LNCaP clone FGC (cell line): ENCODE results near the gene C8A.

Experiments
- DNase-seq: peaks from one replicate; pipeline ENCODE4 v3.0.0-alpha.2; 2011; ENCODE audit warnings: low read depth
- H3K4me3 ChIP-seq: 2 replicates; pipeline ENCODE4 v1.5.1; 2011; ENCODE audit warnings: mild to moderate bottlenecking, low read depth, low read length, control low read depth
- CTCF ChIP-seq: IDR thresholded peaks from 2 replicates; pipeline ENCODE4 v1.5.1; 2012; ENCODE audit warnings: mild to moderate bottlenecking; ENCODE audit not compliant: control insufficient read depth, insufficient read depth; ENCODE audit errors: extremely low read depth

Gene C8A

GRCh38 chr1:56965916-56966697 is 111.5 kb downstream of the C8A start, which contains the start of gene C8B:
TSS of gene C8B (minus strand) at chr1:56966015. CDS start at chr1:56965948, 67 bp downstream.
- H3K4me3 ChIP-seq, result no peak within 1 kb of the TSS
- DNase-seq, result no peak
- TF ChIP-seq CTCF, result no peak

GRCh38 chr1:56966698-56966999 is 112.1 kb downstream of the C8A start:
- no peak for TF ChIP-seq CTCF
- no peak for DNase-seq
- no peak overlapping the region for H3K4me3 ChIP-seq

GRCh38 chr1:56967355-56967754 is 112.8 kb downstream of the C8A start:
- TF ChIP-seq CTCF, result no peak
- DNase-seq, result no peak
- no peak overlapping the region for H3K4me3 ChIP-seq
